NCI-H1930 (cell line): ENCODE data around the gene PLIN5.

Experiments used
- DNase-seq, 2 experiments: peaks; one replicate each; lab custom pipeline; 2025; lab: John Stamatoyannopoulos, UW

PLIN5 gene, protein sequence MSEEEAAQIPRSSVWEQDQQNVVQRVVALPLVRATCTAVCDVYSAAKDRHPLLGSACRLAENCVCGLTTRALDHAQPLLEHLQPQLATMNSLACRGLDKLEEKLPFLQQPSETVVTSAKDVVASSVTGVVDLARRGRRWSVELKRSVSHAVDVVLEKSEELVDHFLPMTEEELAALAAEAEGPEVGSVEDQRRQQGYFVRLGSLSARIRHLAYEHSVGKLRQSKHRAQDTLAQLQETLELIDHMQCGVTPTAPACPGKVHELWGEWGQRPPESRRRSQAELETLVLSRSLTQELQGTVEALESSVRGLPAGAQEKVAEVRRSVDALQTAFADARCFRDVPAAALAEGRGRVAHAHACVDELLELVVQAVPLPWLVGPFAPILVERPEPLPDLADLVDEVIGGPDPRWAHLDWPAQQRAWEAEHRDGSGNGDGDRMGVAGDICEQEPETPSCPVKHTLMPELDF

DNA sequence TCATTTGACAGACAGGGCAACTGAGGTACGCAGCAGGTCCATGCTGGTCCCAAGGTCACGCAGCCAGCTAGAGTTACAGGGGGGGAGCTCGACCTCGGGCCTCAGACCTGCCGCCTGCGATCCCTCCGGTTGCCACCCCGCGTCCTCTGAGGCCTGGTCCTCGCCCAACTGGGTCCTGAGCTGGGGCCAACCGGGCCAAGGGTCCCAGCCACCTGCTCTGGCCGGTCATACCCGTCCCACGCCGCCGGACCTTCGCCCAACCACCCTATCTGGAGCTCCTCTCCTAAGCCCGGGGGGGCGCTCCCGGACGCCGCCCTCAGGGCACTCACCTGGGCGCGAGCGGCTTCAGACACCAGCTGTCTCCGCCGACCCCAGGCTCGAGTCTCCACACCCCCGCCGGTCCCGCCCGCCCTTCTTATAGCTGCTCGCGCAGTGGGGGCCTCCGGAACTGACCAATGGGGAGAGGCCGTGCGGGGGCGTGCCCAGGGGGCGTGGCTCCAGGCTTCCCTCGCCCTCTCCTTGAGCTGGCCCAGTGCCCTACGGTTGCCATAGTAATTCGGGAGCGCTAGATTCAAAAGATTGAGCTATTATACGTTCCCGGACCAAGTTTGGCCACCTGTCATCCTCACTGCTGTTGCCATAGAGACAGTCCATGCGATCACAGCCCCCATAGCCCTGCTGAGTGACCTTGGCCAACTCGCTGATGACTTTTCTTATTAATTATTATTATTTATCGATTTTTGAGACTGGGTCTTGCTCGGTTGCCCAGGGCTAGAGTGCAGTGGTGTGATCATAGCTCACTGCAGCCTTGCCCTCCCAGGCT lies at the start of gene PLIN5:
Gene PLIN5, minus strand, starts transcription at position 389 of the 823 bp plus-strand sequence. CDS start 1,150 bp downstream, outside the sequence.
- peak; percentile 20 to 60 for DNase-seq

- DNase-seq: peak in 1 of 2 experiments; percentile 34
These were observed 49.1 kb upstream of the PLIN5 start for GRCh38 chr19:4583961-4584669.

GRCh38 chr19:4582980-4583842 lies 48.2 kb upstream of the PLIN5 start:
- no peak for DNase-seq

DNA sequence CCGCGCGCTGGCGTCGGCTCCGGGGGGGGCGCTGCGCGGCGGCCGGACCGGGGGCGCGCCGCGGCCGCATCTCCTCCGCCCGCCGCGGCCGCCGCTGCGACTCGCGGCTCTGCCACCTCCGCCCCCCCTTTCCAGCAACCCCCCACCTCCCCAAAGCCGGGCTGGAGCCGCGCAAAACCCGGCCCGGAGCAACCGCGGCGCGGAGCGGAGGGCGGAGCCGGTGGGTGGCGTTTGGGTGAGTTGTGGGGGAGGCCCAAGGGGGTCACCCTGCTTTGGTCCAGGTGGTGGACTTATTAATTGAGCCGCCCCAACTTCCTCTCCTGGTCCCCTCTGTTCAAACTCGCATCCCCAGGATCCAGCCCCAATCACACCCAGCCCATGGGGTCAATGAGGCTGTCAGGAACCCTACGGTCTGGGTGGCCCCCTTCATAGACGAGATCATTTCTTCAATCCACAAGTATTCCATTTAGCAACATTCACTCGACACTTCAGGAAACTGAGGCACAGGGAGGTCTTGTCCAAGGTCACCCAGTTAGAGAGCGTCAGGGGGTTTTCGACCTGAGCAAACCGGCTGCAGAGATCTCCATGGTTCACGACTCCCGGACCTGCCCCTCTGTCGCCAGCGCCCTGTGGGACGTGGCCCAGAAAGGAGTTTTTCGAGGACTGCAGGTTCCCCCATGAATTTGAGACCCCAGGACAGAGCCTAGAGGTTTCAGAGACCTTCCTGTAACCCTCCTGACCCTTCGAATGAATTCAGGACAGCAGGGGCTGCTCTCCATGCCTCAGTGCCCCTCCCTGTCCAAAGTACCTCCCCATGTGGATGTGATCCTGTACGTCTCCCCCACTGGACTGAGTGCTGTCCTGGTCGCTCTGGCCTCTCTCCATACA lies 46.9 kb upstream of the PLIN5 start:
- DNase-seq: peak; percentile 25 to 61

DNA sequence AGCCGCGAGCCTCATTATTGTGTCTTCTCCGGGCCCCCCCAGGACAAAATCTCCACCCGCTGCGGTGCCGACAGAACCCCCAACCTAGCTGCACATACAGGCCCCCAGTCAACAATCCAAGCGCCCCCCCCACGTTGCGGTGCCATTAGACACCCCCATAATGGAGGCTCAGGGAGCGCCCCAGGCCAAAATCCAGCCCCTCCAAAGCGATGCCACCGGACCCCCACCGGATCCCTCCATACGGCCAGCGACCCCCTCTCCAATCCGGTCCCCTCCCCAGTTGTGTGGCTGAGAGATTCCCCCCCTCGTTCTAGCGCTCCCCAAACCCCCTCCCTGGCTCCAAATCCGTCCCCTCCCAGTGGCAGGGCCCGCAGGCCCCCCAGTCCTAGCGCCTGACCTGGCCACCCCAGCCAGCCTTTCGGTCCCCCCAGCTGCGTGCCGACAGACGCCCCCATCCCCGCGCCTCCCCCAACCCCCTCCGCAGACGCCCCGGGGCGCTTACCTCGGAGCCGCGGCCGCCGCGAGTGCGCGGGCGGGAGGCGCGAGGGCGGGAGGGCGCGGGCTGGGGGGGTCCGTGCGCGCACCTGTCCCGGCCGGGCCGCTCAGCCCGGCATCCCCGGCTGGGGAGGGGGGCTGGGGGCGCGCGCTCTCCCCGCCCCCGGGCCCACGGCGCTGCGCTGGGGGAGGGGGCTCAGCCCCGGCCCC lies 46.1 kb upstream of the PLIN5 start:
- DNase-seq: peak in 1 of 2 experiments; percentile 57

- no peak for DNase-seq
These were observed 45.2 kb upstream of the PLIN5 start for GRCh38 chr19:4580021-4580901.

DNA sequence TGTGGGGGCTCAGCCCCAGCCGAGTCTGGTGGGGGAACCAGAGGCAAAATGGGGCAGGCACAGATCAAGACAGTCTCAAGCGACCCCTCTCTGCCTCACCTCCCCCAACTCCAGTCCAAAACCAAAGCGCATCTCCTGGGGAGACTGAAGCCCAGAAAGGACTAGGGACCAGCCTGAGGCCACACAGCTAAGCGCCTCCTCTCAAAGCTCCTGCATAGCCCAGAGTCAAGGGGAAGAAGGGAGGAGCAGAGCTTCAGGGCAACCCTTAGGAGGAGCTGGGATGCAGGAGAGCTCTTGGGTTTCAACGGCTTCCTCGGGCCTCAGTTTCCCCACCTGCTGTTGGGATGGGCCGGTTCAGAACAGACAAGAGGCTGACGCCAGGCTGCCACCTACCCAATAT lies 44.4 kb upstream of the PLIN5 start:
- DNase-seq: no peak

- no peak for DNase-seq
These were observed 43.7 kb upstream of the PLIN5 start for GRCh38 chr19:4578552-4579248.

GRCh38 chr19:4577020-4577782 lies 42.2 kb upstream of the PLIN5 start:
- no peak for DNase-seq

DNA sequence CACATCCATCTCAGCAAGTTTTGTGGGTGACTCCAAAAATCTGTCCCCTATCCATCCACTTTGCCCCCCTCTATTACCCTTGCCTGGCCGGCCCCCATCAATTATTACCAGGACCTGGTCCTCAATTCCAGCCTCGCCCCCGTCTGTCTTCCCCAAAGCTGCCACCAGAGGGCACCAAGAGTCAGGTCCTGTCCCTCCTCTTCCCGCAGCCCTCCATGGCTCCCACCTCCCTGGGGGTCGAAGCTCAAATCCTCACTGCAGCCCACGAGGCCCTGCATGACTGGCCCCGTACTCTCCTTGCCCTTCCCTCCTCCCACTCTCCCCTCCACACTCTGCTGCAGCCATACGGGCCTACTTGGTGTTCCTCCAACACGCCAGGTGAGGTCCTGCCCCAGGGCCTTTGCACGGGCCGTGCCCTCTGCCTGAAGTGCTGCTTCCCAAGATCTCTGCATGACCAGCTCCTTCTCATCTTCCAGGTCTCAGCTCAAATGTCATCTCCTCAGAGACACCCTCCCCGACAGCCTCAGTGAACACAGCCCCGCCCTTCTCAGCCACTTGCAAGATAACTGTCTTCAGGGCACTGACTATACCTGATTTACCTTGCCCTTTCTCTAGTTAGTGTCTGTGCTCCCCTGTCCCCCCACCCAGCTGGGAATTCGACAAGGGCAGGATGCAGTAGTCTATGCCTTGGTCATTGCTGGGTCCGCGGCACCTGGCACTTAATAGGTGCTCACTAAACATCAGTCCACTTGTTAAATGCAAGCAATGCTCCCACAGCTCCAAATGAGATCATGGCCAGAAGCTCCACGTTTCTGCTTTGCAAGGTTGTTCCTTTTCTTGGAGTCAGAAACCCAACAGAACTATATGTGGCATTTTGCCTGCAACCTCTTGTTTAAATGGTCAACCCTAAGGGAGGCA lies 41.3 kb upstream of the PLIN5 start:
- no peak for DNase-seq

DNA sequence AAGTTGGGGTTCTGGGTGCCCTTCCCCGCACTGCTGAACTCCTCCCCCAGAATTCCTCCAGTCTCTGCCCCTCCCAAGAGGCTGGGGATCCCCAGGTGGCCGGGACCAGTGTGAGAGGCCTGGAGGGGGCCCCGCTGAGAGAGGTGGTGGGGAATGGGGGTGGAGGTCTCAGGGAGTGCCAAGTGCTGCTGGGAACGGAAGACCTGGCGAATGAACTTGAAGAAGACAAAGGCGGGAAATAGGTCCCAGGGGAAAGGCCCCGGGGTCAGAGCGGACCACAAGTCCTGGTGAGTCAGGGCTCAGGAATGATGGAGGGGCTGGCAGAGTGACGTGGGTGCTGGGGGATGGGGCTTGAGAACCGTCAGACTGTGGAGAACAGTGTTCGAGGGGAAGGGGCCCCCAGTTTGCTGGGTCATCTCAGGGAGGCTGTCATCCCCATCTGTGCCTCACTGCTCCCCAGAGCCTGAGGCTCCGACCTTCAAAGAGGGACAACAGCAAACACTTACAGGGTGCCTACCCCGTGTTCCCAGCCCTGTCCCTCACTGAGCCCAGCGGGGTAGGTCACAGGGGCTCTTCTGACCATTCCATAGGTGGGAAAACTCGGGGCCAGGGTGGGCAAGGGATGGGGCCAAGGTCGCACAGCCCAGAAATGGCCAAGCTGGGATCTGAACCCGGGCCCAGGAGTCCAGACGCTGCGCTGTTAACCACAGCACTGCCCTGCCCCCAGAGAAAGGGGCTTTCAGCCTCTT lies 40.4 kb upstream of the PLIN5 start:
- DNase-seq: no peak

DNA sequence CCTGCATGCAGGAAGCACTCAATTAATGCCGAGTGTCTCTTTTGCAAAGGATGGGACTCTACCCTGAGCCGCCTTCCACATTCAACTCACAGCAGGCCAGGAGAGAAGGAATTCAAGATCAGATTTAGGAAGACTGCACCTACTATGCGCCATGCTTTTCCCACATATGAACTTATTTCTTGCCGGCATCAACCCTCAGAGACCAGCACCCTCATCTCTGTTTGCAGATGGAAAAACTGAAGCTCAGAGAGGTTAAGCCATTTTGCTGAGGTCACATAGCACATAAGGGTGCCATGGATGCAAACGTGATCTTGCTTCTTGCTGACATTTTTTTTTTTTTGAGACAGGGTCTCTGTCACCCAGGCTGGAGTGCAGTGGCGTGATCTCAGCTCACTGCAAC lies 38.7 kb upstream of the PLIN5 start:
- no peak for DNase-seq

- DNase-seq: no peak
These were observed 36.4 kb upstream of the PLIN5 start for GRCh38 chr19:4571305-4571917.

GRCh38 chr19:4570916-4571304 lies 35.9 kb upstream of the PLIN5 start:
- no peak for DNase-seq

DNA sequence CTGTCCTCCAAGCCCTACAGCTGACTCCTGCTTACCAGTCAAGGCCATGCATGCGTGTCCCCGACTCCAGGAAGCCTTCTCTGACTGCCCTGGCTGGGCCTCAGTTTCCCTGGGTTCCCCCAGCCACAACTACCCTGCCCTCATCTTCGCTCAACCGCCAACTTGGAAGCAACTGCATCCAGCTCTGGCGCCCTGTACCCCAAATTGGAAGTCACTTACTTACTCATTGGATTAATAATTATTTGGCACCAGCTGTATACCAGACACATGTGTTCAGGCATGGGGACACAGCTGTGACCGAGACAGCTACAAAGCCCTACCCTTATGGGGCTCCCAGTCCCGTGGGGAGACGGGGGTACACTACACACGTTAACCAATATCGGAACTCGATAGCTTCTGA lies 35.4 kb upstream of the PLIN5 start:
- no peak for DNase-seq
